Lower leg skin (tissue), 3 donors: ENCODE results near the gene CYP27A1.

ENCODE experiments used
- CTCF ChIP-seq, 3 donors: fragments of 450-650 bp; IDR thresholded peaks; one replicate each; pipeline ENCODE4 v1.5.1; 2016; ENCODE audit warnings: antibody characterized with exemption in 3 of 3, mild to moderate bottlenecking in 3 of 3, moderate library complexity in 2 of 3
- POLR2A ChIP-seq, 2 donors: fragments of 450-650 bp; IDR thresholded peaks; one replicate each; pipeline ENCODE4 v1.6.1; 2016 to 2017; ENCODE audit warnings: antibody characterized with exemption in 2 of 2, mild to moderate bottlenecking in 1 of 2, moderate library complexity in 1 of 2

- TF ChIP-seq CTCF (IDR thresholded peaks at IDR 0.05) (no peak), POLR2A (IDR thresholded peaks at IDR 0.05) (no peak)
These were observed 57.5 kb downstream of the CYP27A1 start for GRCh38 chr2:218839430-218839829.
